ENCODE results near the gene NEFH. TPM values are rescaled to one million over a fixed set of nuclear protein-coding genes. Genes with fewer than 3 reads are reported as not detected.
"Not testable (repeated sequence)": the region's sequence is repeated elsewhere in the genome, so short reads cannot be mapped to it uniquely, and the experiment has no call there.

NEFH gene
- total RNA-seq, 3 donors from 2014 or later = 5.8 to 8.3 (median 7.3) TPM

DNA sequence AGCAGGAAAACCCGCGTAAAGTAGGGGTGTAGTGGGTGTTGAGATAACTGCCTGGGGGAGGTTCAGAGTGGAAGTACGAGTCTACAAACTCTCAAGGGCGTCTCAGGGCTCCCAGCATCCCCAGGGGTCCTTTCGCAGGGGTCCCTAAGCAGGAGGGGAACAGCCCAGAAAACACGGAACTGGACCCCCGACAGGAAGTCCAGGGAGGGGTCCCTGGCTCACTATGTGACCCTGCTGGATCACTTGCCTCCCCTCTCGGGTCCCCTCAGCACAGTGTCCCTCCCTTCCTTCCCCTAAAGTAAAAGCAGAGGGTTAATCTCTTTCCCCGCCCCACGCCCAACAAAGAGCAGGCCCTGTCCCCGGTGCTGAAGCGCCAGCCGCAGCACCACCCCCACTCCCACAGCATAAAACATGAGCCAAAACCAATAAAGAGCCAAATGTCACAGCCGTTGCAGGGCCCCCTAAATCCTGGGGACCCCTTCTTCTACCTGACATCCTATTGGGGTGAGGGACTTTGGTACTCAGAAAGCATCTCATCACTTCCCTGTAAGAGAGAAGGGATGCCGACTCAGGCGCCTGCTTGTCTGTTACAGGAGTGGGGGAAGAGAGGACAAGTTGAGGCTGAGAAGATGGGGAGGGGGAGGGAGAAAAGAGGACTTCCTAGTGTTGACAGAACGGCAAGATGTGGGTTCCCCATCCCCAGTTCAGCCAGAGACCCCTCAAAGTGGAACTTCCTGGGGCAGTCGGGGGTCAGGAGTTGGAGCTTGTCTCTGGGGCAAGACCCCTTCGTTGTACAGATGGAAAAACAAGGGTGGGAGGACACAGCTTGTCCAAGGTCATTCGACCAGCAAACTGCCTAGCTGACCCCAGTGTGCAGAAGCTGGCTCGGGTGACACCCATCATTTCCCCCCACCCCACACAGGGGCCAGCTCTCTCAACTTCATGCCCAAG is 1.4 kb upstream of the NEFH start:
- Mint-ChIP-seq H3K27me3 (ENCODE audit: low read depth) (peaks cover 52% of the 10 kb centered on the region), H3K36me3 (ENCODE audit: insufficient read depth) (no peaks in the 10 kb centered on the region), H3K4me1 (ENCODE audit: low read depth) (peaks cover 9% of the 10 kb centered on the region), H3K9me3 (no peaks in the 10 kb centered on the region), H3K4me3 (no peak overlapping the region)
- ATAC-seq = peak; percentile 41 to 45
- DNase-seq = no peak

DNA sequence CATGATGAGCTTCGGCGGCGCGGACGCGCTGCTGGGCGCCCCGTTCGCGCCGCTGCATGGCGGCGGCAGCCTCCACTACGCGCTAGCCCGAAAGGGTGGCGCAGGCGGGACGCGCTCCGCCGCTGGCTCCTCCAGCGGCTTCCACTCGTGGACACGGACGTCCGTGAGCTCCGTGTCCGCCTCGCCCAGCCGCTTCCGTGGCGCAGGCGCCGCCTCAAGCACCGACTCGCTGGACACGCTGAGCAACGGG is 169 bp downstream of the NEFH start:
- H3K4me1 Mint-ChIP-seq (ENCODE audit: low read depth) = peaks cover 9% of the 10 kb centered on the region
- DNase-seq (no peak), ATAC-seq (no peak)
- no peaks in the 10 kb centered on the region for H3K9me3 Mint-ChIP-seq
- no peak overlapping the region for H3K4me3 Mint-ChIP-seq
- no peaks in the 10 kb centered on the region for H3K36me3 Mint-ChIP-seq (ENCODE audit: insufficient read depth)
- H3K27me3 Mint-ChIP-seq (ENCODE audit: low read depth) = peaks cover 51% of the 10 kb centered on the region

DNA sequence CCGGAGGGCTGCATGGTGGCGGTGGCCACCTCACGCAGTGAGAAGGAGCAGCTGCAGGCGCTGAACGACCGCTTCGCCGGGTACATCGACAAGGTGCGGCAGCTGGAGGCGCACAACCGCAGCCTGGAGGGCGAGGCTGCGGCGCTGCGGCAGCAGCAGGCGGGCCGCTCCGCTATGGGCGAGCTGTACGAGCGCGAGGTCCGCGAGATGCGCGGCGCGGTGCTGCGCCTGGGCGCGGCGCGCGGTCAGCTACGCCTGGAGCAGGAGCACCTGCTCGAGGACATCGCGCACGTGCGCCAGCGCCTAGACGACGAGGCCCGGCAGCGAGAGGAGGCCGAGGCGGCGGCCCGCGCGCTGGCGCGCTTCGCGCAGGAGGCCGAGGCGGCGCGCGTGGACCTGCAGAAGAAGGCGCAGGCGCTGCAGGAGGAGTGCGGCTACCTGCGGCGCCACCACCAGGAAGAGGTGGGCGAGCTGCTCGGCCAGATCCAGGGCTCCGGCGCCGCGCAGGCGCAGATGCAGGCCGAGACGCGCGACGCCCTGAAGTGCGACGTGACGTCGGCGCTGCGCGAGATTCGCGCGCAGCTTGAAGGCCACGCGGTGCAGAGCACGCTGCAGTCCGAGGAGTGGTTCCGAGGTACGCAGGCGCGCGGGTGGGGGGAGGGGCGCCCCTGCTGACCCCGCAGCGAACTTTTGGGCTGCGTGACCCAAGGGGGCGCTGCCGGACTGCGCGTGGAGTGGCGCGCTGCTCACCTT is 670 bp downstream of the NEFH start:
- Mint-ChIP-seq H3K4me3 (no peak overlapping the region), H3K4me1 (ENCODE audit: low read depth) (peaks cover 9% of the 10 kb centered on the region), H3K9me3 (no peaks in the 10 kb centered on the region), H3K36me3 (ENCODE audit: insufficient read depth) (no peaks in the 10 kb centered on the region), H3K27me3 (ENCODE audit: low read depth) (peaks cover 48% of the 10 kb centered on the region)
- DNase-seq = peak; percentile 8
- ATAC-seq = peak; percentile 73 to 79

DNA sequence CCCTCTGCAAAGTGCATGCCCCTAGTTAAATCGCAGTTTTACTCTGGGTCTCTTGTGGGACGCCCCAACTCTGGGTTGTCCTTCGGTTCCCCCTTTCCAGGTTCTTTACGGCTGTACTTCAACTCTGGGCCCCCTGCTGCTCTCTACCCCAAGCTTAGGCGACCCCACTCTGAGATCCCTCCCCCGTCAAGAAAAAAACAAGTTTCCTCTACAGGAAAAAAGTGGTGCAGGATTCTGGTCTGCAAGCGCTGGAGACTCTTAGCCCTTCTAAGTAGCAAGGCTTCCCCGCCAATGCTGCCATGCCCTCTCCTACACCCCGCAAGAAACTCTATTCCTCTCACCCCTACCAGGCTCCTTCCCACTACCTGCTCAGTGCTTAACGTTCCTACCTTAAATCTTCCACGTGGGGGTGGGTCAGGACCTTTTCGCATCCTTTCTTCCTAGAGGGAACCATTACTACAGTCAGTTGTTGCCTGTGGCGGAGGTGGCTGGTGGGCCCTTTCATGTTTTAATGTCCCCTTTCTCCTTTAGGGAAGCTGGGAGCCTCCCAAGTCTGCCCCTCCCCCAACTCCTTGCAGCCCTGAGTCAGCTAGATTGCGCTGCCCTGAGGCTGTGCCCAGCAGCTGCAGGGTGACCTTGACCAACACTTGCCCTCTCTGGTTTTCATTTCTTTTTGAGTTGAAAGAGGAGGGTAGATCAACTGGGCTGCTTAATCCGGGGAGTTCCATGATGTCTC is 1.4 kb downstream of the NEFH start:
- H3K4me1 Mint-ChIP-seq (ENCODE audit: low read depth) = peaks cover 9% of the 10 kb centered on the region
- no peak for DNase-seq

DNA sequence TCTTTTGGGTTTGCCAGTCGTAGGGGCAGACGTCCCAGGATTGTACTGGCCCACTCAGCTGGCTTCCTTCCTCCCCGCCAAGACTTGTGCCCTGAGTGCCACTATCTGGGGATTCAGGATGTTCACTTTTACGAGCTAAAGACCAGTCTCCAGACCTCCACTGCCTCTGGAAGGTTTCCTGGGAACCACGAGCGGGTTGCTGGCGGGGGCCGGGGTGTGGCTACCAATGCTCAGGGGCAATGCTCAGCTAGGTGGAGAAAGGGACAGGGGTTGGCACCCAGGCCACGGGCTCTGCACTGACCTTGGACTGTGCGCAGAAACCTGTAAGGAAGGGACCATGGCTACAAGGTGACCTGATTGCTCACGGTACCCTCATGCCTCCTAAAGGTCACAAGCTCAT is 2.2 kb downstream of the NEFH start:
- DNase-seq (no peak), ATAC-seq (no peak)
- Mint-ChIP-seq H3K27me3 (ENCODE audit: low read depth) (peaks cover 41% of the 10 kb centered on the region), H3K4me1 (ENCODE audit: low read depth) (peaks cover 9% of the 10 kb centered on the region), H3K9me3 (no peaks in the 10 kb centered on the region), H3K36me3 (ENCODE audit: insufficient read depth) (no peaks in the 10 kb centered on the region), H3K4me3 (no peak overlapping the region)

More for the DNA sequence above, 1.4 kb downstream of the NEFH start:
- Mint-ChIP-seq H3K4me3 (peak overlapping the region; percentile 53), H3K27me3 (ENCODE audit: low read depth) (peaks cover 45% of the 10 kb centered on the region), H3K9me3 (no peaks in the 10 kb centered on the region), H3K36me3 (ENCODE audit: insufficient read depth) (no peaks in the 10 kb centered on the region)
- no peak for ATAC-seq

DNA sequence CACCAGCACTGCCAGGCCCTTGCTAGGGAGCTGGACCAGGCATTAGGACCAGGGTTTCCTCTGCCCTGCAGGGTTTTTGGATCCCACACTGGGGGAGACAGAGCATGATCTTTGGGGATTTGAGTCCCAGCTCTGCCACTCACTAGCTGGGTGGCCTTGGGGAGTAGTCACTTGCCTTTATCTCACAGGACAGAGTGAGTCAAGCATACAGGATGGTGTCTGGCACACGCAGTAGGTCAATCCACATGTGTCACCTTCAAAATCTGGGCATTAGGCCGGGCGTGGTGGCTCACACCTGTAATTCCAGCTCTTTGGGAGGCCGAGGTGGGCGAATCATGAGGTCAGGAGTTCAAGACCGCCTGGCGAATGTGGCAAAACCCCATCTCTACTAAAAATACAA is 2.7 kb downstream of the NEFH start:
- ATAC-seq (no peak), DNase-seq (no peak)
- Mint-ChIP-seq H3K4me3 (no peak overlapping the region), H3K4me1 (ENCODE audit: low read depth) (peaks cover 9% of the 10 kb centered on the region), H3K9me3 (no peaks in the 10 kb centered on the region), H3K27me3 (ENCODE audit: low read depth) (peaks cover 37% of the 10 kb centered on the region), H3K36me3 (ENCODE audit: insufficient read depth) (no peaks in the 10 kb centered on the region)

DNA sequence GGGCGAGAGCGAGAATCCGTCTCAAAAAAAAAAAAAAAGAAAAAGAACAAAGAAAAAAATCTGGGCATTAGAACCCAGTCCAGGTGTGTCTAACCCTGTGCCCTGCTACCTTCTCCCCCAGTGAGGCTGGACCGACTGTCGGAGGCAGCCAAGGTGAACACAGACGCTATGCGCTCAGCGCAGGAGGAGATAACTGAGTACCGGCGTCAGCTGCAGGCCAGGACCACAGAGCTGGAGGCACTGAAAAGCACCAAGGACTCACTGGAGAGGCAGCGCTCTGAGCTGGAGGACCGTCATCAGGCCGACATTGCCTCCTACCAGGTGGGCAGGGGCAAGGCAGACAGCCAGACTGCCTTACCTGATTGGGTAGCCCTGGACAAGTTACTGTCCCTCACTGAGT is 3.2 kb downstream of the NEFH start:
- Mint-ChIP-seq H3K27me3 (ENCODE audit: low read depth) (peaks cover 32% of the 10 kb centered on the region), H3K4me1 (ENCODE audit: low read depth) (peaks cover 9% of the 10 kb centered on the region), H3K36me3 (ENCODE audit: insufficient read depth) (no peaks in the 10 kb centered on the region), H3K9me3 (no peaks in the 10 kb centered on the region), H3K4me3 (no peak overlapping the region)
- no peak for DNase-seq
- ATAC-seq = no peak

DNA sequence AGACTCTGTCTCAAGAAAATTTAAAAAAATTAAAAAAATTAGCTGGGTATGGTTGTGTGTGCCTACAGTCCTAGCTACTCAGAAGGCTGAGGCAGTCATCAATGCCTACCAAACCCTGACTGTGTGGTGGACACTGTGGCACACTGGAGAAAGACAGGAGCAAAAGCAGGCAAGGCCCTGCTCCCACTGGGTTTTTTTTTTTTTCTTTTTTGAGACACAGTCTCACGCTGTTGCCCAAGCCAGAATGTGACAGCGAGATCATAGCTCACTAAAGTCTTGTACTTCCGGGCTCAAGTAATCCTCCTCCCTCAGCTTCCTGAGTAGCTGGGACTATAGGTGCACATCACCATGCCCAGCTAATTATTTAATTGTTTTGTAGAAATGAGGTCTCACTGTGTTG is 4.6 kb downstream of the NEFH start:
- no peak for ATAC-seq
- H3K27me3 Mint-ChIP-seq (ENCODE audit: low read depth) = peaks cover 18% of the 10 kb centered on the region
- DNase-seq = no peak
- H3K9me3 Mint-ChIP-seq = no peaks in the 10 kb centered on the region
- H3K36me3 Mint-ChIP-seq (ENCODE audit: insufficient read depth) = no peaks in the 10 kb centered on the region
- peaks cover 7% of the 10 kb centered on the region for H3K4me1 Mint-ChIP-seq (ENCODE audit: low read depth)
- H3K4me3 Mint-ChIP-seq = no peak overlapping the region

DNA sequence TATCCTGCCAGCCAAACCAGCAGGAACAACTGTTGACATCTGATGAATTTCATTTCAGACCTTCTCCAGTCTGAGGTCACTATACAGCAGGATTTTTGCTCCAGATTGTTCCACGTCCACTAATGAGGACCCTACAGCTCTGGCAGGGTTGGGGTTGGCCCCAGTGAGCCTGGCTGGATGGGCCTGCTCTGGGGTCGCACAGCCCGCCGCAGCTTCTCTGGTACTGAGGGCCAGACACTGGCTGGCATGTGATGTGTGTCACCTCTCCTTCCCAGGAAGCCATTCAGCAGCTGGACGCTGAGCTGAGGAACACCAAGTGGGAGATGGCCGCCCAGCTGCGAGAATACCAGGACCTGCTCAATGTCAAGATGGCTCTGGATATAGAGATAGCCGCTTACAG is 5.4 kb downstream of the NEFH start:
- DNase-seq (no peak), ATAC-seq (no peak)
- Mint-ChIP-seq H3K27me3 (ENCODE audit: low read depth) (peaks cover 16% of the 10 kb centered on the region), H3K9me3 (no peaks in the 10 kb centered on the region), H3K36me3 (ENCODE audit: insufficient read depth) (no peaks in the 10 kb centered on the region), H3K4me3 (no peak overlapping the region), H3K4me1 (ENCODE audit: low read depth) (peaks cover 6% of the 10 kb centered on the region)

DNA sequence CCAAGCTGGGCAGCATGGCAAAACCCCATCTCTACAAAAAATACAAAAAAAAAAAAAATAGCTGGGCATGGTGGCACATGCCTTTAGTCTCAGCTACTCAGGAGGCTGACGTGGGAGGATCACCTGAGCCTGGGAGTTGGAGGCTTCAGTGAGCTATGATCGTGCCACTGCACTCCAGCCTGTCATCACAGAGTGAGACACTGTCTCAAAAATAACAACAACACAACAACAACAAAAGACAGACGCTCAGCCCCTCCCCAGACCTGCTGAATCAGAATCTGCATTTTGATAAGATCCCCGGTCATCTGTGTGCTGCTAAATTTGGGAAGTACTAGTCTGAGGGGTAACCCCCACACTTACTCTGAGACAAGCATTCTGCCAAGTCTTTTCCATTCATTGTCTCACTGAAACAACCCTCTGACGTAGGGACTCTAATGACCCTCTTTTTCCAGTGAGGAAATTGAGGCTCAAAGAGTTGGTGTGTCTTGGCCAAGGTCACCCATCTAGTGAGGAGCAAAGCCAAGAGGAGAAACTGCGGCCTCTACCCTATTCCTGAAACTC is 7.5 kb downstream of the NEFH start:
- Mint-ChIP-seq H3K36me3 (ENCODE audit: insufficient read depth) (no peaks in the 10 kb centered on the region), H3K4me1 (ENCODE audit: low read depth) (peaks cover 1% of the 10 kb centered on the region), H3K4me3 (no peak overlapping the region), H3K9me3 (no peaks in the 10 kb centered on the region), H3K27me3 (ENCODE audit: low read depth) (peaks cover 2% of the 10 kb centered on the region)
- DNase-seq (no peak), ATAC-seq (no peak)

DNA sequence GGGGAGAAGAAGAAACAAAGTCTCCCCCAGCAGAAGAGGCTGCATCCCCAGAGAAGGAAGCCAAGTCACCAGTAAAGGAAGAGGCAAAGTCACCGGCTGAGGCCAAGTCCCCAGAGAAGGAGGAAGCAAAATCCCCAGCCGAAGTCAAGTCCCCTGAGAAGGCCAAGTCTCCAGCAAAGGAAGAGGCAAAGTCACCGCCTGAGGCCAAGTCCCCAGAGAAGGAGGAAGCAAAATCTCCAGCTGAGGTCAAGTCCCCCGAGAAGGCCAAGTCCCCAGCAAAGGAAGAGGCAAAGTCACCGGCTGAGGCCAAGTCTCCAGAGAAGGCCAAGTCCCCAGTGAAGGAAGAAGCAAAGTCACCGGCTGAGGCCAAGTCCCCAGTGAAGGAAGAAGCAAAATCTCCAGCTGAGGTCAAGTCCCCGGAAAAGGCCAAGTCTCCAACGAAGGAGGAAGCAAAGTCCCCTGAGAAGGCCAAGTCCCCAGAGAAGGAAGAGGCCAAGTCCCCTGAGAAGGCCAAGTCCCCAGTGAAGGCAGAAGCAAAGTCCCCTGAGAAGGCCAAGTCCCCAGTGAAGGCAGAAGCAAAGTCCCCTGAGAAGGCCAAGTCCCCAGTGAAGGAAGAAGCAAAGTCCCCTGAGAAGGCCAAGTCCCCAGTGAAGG is 9.2 kb downstream of the NEFH start:
- H3K27me3 Mint-ChIP-seq (ENCODE audit: low read depth); H3K4me3 Mint-ChIP-seq; ATAC-seq; H3K4me1 Mint-ChIP-seq (ENCODE audit: low read depth); H3K36me3 Mint-ChIP-seq (ENCODE audit: insufficient read depth); H3K9me3 Mint-ChIP-seq; DNase-seq: not testable (repeated sequence)

DNA sequence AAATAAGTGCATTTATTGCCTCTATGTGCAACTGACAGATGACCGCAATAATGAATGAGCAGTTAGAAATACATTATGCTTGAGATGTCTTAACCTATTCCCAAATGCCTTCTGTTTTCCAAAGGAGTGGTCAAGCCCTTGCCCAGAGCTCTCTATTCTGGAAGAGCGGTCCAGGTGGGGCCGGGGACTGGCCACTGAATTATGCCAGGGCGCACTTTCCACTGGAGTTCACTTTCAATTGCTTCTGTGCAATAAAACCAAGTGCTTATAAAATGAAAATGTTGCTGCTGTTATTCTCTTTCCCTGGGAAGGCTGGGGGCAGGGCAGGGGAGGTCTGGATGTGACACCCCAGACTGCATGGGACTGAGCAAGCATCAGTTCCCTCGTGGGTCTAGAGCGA is 11.0 kb downstream of the NEFH start:
- Mint-ChIP-seq H3K27me3 (ENCODE audit: low read depth) (no peaks in the 10 kb centered on the region), H3K4me3 (no peak overlapping the region), H3K9me3 (no peaks in the 10 kb centered on the region), H3K36me3 (ENCODE audit: insufficient read depth) (peaks cover 11% of the 10 kb centered on the region), H3K4me1 (ENCODE audit: low read depth) (peaks cover 1% of the 10 kb centered on the region)
- DNase-seq (no peak), ATAC-seq (no peak)

DNA sequence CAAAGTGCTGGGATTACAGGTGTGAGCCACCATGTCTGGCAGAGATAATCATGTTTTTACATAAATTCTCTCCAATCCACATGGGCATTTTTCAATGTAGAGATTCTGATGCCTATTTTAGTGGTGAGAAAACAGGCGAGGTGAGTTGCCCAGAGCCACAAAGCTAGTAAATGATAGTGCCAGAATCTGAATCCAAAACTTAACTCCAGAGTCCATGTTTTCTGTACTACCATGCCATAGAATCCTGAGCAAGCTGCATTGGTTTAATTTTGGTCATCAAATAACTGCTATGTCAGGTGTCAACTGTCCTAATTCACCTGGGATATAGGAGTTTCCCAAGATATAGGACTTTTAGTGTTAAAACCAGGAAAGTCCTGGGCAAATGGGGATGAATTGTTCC is 13.6 kb downstream of the NEFH start:
- no peaks in the 10 kb centered on the region for H3K9me3 Mint-ChIP-seq
- peaks cover 1% of the 10 kb centered on the region for H3K4me1 Mint-ChIP-seq (ENCODE audit: low read depth)
- H3K4me3 Mint-ChIP-seq = no peak overlapping the region
- no peak for DNase-seq
- H3K36me3 Mint-ChIP-seq (ENCODE audit: insufficient read depth) = peaks cover 11% of the 10 kb centered on the region
- H3K27me3 Mint-ChIP-seq (ENCODE audit: low read depth) = no peaks in the 10 kb centered on the region
- no peak for ATAC-seq

DNA sequence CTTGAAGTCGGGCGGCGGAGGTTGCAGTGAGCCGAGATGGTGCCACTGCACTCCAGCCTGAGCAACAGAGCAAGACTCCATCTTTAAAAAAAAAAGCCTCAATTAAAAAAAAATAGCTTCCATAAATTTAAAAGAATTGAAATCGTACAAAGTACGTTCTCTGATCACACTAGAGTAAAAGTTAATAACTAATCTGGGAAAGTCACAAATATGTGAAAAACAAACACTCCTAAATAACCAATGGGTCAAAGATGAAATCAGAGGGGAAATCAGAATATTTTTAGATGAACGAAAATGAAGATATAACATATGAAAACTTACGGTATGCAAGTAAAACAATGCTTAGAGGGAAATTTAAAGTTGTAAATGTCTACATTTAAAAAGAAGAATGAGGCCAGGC is 19.8 kb downstream of the NEFH start:
- ATAC-seq (no peak), DNase-seq (no peak)
- no peaks in the 10 kb centered on the region for H3K9me3 Mint-ChIP-seq
- H3K27me3 Mint-ChIP-seq (ENCODE audit: low read depth) = no peaks in the 10 kb centered on the region
- no peaks in the 10 kb centered on the region for H3K4me1 Mint-ChIP-seq (ENCODE audit: low read depth)
- no peak overlapping the region for H3K4me3 Mint-ChIP-seq
- H3K36me3 Mint-ChIP-seq (ENCODE audit: insufficient read depth) = peaks cover 6% of the 10 kb centered on the region
